DOHH2 (cell line): ENCODE data around the gene IFNAR1.

Experiments
- EZH2phosphoT487 ChIP-seq: fragments of 200-600 bp; sonication (generic); IDR thresholded peaks from 2 replicates; pipeline ENCODE4 v1.6.1; 2017; ENCODE audit warnings: borderline replicate concordance, mild to moderate bottlenecking, antibody characterized with exemption, low read length, moderate library complexity, mixed read lengths
- TF ChIP-seq, protein P1 (sequence below): fragments of 200-600 bp; sonication (generic); IDR thresholded peaks from one replicate; pipeline ENCODE4 v1.5.1; 2014; ENCODE audit warnings: antibody characterized with exemption, mild to moderate bottlenecking, low read depth, low read length; ENCODE audit not compliant: poor library complexity, severe bottlenecking

DNA sequence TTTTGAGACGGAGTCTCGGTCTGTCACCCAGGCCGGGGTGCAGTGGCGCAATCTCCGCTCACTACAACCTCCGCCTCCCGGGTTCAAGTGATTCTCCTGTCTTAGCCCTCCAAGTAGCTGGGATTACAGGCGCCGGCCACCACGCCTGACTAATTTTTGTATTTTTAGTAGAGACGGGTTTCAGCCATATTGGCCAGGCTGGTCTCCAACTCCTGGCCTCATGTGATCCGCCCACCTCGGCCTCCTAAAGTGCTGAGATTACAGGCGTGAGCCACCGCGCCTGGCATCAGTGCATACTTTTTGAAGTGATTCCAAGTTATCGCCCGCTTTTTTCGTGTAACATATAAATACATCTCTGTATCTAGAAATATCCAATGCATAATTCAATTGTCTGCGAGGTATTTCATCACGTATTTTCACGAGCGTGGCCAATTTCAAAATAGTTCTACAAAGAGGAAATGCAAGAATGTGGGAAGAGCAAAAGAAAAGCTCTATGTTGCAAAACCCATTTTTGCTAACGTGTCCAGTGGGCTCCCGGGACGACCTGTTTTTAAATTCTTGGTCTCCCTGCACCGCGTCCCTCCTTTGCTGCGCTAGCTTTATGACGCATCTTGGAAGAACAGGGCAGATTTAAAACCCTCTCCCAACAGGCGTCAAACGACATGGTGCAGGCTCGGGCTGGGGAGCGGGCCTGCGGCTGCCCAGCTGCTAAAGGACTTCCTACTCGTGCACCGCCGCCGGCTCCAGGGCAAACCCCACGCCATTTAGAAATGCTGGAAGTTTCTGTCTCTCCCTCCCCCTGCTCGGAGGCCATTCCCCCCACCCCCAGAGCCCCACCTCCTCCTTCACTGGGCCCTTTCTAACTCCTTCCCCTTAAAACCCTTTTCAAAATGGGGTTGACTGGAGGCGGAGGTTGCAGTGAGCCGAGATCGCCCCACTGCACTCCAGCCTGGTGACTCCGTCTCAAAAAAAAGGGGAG is 77.5 kb downstream of the IFNAR1 start:
- TF ChIP-seq, protein P1, sequence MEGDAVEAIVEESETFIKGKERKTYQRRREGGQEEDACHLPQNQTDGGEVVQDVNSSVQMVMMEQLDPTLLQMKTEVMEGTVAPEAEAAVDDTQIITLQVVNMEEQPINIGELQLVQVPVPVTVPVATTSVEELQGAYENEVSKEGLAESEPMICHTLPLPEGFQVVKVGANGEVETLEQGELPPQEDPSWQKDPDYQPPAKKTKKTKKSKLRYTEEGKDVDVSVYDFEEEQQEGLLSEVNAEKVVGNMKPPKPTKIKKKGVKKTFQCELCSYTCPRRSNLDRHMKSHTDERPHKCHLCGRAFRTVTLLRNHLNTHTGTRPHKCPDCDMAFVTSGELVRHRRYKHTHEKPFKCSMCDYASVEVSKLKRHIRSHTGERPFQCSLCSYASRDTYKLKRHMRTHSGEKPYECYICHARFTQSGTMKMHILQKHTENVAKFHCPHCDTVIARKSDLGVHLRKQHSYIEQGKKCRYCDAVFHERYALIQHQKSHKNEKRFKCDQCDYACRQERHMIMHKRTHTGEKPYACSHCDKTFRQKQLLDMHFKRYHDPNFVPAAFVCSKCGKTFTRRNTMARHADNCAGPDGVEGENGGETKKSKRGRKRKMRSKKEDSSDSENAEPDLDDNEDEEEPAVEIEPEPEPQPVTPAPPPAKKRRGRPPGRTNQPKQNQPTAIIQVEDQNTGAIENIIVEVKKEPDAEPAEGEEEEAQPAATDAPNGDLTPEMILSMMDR, result no peak
- TF ChIP-seq EZH2phosphoT487, result no peak
